K562 (cell line): ENCODE data around the gene SPAG7.

Experiments
- RFX5 ChIP-seq: IDR thresholded peaks from 2 replicates; pipeline ENCODE4 v1.6.1; 2011; ENCODE audit warnings: low read depth, mild to moderate bottlenecking, improper control_type of control experiment, low read length
- SMAD4 ChIP-seq: fragments of 250-450 bp; sonication (Bioruptor Pico); conservative IDR thresholded peaks from 2 replicates; pipeline ENCODE4 v1.8.0; 2021; ENCODE audit warnings: inconsistent platforms, mild to moderate bottlenecking, moderate library complexity
- TF ChIP-seq, protein P1 (sequence below), 3 experiments: IDR thresholded peaks in 2 of 3; conservative IDR thresholded peaks in 1 of 3; 2 replicates each; pipeline ENCODE4 v1.5.1; 2011 to 2012; ENCODE audit warnings: low read length in 3 of 3, mild to moderate bottlenecking in 3 of 3, control low read depth in 2 of 3, improper control_type of control experiment in 1 of 3, inconsistent platforms in 1 of 3, low read depth in 1 of 3, mixed read lengths in 1 of 3, moderate library complexity in 1 of 3; ENCODE audit not compliant: insufficient read depth in 2 of 3

GRCh38 chr17:4997302-4998026, 29.8 kb upstream of the SPAG7 start, which contains the start of the genes INCA1 and KIF1C:
- TF ChIP-seq RFX5 (no peak), SMAD4 (peak; percentile 46; the same call in 1 of the 2 replicates)
- TF ChIP-seq, protein P1, sequence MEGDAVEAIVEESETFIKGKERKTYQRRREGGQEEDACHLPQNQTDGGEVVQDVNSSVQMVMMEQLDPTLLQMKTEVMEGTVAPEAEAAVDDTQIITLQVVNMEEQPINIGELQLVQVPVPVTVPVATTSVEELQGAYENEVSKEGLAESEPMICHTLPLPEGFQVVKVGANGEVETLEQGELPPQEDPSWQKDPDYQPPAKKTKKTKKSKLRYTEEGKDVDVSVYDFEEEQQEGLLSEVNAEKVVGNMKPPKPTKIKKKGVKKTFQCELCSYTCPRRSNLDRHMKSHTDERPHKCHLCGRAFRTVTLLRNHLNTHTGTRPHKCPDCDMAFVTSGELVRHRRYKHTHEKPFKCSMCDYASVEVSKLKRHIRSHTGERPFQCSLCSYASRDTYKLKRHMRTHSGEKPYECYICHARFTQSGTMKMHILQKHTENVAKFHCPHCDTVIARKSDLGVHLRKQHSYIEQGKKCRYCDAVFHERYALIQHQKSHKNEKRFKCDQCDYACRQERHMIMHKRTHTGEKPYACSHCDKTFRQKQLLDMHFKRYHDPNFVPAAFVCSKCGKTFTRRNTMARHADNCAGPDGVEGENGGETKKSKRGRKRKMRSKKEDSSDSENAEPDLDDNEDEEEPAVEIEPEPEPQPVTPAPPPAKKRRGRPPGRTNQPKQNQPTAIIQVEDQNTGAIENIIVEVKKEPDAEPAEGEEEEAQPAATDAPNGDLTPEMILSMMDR (IDR thresholded peaks at IDR 0.05 in 2 of 3, conservative IDR thresholded peaks at IDR 0.05 in 1 of 3; ENCODE audit: insufficient read depth in 2 of 3, low read depth in 1 of 3, low read length in 3 of 3) = no peak
